Posterior vena cava (tissue), 2 donors: ENCODE measurements around the gene EIF4G1. TPM values are rescaled to one million over a fixed set of nuclear protein-coding genes. Genes with fewer than 3 reads are reported as not detected.
A peak's percentile ranks its signal among the peaks of the same experiment; 100 is the strongest.
"Not testable (repeated sequence)": the region's sequence is repeated elsewhere in the genome, so short reads cannot be mapped to it uniquely, and the experiment has no call there.

Experiments
- DNase-seq: peaks from one replicate; pipeline ENCODE4 v3.0.0-alpha.2; 2020; ENCODE audit warnings: low spot score
- intact Hi-C, 2 donors: fragments of 100-400 bp; cut with DNase I; formaldehyde crosslinking; loops; one replicate each; pipeline versions ENCODE4 v1.14.1 to v1.14.2; 2022 to 2023
- total RNA-seq, 2 donors: library from RNA; stranded (reverse); fragmentation: NEBNext Ultra II Directional; extraction: Animal tissue kit (Norgen Biotek cat#: 25700); gene quantifications; one replicate each; pipeline ENCODE4 v1.2.1, GENCODE V29; 2021
- donor health status: DM: yes; HTN: yes; CAD: no.
- donor health status: DM: yes; HTN: yes; CAD: no.

Gene EIF4G1
- total RNA-seq, 2 donors from 2014 or later, result 273 to 325 TPM

DNA sequence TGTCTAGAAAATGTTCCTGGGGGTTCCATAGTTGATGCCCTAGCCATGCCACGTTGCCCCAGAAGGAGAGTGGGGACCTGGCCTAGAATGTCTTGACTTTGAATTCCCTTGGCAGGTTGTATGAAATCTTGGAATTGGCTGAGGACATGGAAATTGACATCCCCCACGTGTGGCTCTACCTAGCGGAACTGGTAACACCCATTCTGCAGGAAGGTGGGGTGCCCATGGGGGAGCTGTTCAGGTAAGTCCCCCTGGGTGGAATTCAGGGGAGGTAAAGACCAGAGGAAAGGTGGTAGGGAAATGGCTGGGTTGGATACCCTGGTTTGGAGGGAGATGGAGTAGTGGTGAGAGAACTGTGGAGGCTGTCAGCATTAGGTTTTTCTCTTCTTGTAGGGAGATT is 14.1 kb downstream of the EIF4G1 start:
- intact Hi-C loops, result no loop called here
- no peak for DNase-seq

DNA sequence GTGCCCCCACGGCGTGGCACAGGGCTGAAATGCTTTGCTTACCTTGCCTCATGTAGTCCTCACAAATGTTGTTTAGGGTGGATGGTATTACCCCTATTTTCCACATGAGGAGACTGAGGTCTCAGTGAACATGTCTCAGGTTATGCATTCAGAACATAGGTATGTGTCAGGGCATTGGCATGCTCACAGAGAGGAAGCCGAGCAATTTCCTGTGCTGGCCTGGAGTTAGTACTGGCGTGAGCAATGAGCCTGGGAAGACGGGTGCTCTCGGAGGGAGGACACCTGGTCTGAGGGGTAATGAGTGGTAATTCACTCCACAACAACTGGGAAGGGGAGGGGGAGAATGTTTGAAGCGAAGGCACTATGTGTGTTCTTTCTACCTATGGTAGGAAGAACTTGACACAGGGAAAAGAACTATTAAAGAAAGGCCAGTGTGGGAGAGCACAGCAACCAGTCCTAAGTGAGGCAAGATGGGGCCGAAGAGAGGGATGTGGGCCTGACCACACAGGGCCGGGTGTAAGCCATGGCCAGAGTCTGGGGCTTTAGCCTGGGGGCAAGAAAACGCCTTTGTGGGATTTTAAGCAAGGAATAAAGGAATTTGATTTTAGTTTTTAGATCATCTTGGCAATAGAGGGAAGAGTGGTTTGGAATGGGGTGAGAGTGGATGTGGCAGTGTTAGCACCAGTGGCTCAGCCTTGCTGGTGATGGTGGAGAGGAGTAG is 18.1 kb downstream of the EIF4G1 start:
- no peak for DNase-seq
- intact Hi-C loops, result no loop called here

DNA sequence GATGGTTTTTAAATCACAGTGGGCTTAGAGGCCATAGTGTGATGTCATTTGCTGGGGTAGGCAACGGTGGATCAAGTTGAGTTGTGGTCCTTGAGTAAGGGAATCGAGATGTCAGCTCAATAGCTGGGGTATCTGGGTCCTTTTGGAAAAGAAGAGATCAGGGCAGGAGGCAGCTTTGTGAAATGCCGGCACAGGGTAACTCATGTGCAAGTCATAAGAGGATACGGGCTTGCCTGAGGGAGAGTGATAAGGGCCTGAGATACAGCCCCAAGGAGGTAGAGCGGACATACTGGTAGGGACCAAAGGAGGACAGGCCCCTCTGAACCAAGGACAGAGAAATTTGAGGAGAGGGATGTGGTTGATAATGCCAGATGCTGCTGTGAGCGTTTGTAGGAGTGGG is 18.8 kb downstream of the EIF4G1 start:
- no peak for DNase-seq
- intact Hi-C loops, result no loop called here

DNA sequence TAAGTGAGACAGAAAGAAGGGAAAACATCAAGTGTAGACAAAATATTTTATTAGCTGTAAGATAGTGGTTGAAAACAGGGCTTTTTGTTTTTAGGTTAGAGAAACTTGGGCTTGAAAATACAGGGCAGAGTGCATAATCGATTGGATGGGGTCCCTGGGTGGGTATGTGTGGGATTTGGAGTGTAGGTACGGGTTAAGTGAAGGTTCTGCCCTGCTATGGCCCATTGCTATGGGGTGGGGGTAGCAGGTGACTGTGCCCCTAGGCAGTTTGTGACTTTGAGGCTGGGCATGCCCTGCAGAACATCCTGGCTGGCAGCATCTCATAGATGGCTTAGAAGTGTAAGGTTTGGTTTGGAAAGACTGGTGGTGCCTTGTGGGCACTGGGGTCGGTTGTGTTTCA is 19.3 kb downstream of the EIF4G1 start:
- DNase-seq, result no peak
- intact Hi-C loops, result no loop called here

DNA sequence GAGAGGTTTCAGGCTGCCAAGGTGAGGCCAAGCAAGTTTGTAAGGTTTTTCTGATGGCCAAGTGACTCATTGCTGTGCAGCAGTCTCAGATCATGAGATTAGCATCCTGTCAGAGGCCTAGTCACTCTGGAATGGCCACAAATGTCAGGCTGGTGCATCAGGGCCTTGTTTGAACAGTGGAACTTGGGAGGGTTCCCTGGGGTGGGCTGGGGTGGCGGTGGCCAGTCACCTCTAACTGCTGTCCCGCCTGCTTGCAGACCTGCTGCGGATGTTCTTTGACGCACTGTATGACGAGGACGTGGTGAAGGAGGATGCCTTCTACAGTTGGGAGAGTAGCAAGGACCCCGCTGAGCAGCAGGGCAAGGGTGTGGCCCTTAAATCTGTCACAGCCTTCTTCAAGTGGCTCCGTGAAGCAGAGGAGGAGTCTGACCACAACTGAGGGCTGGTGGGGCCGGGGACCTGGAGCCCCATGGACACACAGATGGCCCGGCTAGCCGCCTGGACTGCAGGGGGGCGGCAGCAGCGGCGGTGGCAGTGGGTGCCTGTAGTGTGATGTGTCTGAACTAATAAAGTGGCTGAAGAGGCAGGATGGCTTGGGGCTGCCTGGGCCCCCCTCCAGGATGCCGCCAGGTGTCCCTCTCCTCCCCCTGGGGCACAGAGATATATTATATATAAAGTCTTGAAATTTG is 20.2 kb downstream of the EIF4G1 start:
- intact Hi-C loops, result no loop called here

DNA sequence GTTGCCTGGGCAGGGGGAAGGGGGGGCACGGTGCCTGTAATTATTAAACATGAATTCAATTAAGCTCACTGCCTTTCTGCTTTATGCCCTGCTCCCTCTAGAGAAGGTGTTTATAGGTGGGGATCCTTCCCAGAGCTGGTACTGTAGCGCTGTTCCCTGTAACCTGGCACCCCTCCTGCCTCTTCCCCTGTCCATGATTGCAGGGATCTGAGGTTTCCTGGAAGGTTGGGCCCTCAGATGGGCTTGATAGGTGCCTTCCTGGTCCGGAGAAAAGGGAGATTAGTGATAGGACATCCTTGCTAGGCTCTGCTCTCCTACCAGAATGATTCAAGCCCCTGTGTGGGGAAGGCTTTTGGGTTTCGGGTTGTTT is 20.9 kb downstream of the EIF4G1 start:
- DNase-seq, result no peak
- intact Hi-C loops, result no loop called here

More for the DNA sequence above, 20.2 kb downstream of the EIF4G1 start:
- DNase-seq, result no peak

DNA sequence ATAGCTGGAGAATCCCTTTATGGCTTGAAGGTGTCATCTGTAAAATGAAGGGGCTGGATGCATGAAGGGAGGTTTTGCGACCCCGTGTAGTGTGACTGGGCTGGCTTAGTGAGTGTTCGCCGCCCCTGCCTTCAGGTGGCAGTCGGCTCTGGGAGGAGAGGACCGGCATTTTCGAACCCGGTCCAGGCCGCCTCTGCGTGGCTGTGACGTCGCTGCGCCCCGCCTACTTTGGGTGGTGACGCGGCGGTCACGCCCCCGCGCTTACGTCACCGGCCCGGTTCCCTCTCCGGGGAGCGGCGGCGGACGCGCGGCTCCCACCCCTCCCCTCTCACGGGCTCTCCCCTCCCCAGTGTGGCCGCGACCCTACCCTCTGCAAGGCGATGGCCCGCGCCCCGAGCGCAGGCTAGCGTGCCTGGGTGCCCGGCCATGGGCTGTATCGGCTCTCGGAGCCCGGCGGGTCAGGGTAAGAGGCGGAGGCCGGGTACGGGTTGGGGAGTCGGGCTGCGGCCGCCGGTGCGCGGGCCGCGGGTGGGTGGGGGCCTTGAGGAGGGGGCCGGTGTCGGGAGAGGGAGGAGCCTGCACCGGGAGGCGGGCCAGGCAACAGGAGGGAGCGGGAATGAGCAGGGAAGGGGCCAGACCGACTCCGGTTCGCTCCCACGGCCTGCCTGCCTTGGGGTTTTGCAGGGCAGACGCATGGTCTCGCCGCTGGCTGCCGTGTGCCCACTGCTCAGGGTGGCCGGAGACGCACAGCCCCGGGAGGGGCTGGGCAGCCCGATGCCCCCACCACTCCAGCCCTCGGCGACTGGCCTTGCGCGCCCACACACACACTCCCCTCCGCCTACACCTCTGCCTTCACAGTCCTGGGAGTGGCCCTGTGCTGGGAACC is 21.5 kb downstream of the EIF4G1 start:
- intact Hi-C loops, result no loop called here
- peak; percentile 96 for DNase-seq

DNA sequence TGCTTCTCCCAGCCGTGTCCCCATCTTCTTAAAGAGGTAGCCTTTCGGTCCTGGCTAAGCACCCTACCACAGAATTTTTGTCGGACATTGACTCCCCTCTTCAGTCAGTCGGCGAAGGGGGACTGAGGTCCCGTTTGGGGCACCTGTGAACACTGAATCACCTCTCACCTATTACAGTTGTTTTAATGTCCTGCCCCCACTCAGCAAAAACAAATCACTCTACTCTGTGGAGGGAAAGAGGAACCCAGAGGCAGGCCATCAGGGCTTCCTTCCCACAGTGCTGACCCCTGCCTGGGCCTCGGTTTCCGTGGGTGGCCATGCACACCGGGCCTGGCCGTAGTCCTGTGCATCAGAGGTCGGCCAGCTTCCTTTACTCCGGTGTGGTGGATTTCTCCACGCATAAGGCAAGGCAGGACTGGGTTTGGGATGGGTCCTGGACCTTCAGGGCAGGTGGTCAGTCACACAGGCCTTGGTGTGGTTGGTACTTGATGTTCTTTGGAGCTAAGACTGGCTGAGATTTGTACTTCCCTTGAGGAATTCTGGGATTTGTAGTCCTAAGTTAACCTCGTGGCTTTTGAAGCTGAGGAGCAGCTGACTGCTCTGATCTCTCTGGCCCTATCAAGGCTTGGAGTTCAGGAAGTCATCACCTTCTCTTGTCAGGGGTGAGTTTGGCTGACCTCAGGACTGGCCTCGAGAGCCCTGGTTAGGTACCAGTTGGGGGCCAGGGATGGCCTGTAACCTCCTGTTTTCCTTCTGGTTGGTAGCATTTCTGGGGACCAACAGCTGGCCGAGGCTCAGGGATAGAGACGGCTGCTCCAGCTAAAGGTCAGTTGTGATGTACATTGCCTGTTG is 22.4 kb downstream of the EIF4G1 start:
- DNase-seq, result no peak
- intact Hi-C loops, result no loop called here

DNA sequence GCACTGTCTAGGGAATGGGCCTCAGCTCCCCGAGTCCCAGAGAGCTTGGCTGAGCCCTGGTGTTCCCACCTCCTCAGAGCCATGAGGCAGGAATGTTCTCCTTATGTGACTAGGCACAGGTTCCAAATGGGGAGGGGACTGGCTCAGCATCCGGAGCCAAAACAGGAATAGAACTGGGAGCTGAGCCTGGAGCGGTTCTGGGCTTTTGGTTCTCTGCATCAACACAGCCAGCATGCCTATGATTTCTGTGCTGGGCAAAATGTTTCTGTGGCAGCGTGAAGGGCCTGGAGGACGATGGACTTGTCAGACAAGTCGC is 23.0 kb downstream of the EIF4G1 start, which contains the start of gene FAM131A:
Gene FAM131A, plus strand, starts transcription at position 202 of the 316 bp plus-strand sequence. Its CDS starts 31 bp downstream, at position 233.
- intact Hi-C loops, result no loop called here
- peak; percentile 90 for DNase-seq

DNA sequence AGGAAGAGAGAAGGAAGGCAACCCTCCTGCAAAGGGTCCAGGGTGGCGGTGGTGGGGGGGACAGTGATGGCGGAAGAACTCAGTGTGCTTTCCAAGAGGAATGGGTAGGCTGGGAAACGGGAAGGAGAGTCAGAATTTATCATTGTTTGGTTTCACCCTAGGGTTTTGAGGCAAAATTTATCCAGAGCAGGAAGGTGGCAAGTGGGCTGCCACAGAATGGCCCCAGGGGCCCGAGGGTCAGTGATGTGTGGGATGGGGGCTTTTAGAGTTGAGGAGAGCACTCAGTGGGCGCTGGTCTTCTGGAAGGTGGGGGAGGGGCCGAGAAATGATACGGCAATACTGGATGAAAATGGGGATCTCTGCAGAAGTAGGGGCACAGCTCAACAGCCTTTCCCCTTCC is 23.6 kb downstream of the EIF4G1 start:
- intact Hi-C loops, result no loop called here

DNA sequence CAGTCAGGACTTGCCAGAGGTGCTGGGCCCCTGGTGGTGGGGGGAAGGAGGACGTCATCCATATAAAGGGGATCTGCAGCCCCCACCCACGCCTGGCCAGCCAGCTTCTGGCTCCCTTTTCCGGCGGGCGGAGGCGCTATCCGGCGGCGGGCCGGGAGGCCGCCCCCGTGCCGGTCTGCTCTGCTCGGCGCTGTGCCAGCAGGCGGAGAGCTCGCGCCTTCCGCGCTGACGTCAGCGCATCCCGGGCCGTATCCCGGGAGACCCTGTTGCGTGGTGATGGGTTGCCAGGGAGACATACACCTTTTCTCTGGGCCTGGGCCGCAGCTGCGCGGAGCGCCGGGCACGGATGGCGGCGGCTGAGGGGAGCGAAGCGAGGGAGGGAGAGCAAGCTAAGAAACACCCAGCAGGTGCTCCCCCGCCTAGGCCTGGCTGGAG is 24.1 kb downstream of the EIF4G1 start:
- peak; percentile 93 for DNase-seq
- intact Hi-C loops, result no loop called here

More for the DNA sequence above, 23.6 kb downstream of the EIF4G1 start:
- no peak for DNase-seq

DNA sequence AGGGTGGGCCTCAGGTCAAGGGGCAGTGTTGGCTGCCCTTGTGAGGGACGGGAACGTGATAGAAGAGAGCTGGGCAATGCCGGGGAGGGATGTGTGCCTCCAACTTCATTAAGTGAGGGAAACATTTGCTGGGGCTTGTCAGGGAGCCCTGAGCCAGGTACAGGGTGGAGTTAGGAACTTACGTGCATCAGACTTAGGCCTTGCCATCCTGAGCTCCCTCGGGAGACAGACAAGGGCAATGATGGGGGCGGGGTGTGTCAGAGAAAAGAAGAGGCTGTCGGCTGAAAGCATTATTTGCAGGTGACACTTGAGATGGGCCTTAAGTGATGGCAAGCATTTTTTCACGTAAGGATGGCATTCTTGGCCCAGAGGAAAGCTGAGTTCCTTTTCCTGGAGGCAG is 24.6 kb downstream of the EIF4G1 start:
- DNase-seq, result no peak
- intact Hi-C loops, result no loop called here

DNA sequence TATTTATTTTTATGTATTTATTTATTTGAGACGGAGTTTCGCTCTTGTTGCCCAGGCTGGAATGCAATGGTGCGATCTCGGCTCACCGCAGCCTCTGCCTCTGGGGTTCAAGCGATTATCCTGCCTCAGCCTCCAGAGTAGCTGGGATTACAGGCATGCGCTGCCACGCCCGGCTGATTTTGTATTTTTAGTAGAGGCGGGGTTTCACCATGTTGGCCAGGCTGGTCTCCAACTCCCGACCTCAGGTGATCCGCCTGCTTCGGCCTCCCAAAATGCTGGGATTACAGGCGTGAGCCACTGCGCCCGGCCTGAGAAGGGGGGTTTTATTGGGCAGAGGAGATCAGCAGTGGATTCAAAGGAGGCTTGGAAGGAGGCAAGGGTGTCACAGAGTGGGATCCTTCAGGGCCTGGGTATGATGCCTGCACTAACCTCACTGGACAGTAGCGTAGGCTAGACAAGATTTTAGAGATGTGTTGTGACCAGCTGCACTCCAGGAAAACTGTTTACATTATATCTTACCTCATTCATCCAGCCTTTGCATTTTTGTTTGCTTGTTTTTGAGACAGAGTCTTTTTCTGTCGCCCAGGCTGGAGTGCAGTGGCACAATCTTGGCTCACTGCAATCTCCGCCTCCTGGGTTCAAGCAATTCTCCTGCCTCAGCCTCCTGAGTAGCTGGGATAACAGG is 25.2 kb downstream of the EIF4G1 start:
- intact Hi-C loops, DNase-seq: not testable (repeated sequence)

DNA sequence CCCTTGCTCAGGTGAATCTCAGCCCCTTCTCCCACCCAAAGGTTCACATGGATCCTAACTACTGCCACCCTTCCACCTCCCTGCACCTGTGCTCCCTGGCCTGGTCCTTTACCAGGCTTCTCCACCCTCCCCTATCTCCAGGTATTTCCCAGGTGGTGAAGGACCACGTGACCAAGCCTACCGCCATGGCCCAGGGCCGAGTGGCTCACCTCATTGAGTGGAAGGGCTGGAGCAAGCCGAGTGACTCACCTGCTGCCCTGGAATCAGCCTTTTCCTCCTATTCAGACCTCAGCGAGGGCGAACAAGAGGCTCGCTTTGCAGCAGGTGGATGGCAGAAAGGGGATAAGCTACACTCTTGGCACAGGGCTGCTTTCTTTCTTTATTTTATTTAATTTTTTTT is 27.5 kb downstream of the EIF4G1 start:
- no peak for DNase-seq
- intact Hi-C loops, result no loop called here

DNA sequence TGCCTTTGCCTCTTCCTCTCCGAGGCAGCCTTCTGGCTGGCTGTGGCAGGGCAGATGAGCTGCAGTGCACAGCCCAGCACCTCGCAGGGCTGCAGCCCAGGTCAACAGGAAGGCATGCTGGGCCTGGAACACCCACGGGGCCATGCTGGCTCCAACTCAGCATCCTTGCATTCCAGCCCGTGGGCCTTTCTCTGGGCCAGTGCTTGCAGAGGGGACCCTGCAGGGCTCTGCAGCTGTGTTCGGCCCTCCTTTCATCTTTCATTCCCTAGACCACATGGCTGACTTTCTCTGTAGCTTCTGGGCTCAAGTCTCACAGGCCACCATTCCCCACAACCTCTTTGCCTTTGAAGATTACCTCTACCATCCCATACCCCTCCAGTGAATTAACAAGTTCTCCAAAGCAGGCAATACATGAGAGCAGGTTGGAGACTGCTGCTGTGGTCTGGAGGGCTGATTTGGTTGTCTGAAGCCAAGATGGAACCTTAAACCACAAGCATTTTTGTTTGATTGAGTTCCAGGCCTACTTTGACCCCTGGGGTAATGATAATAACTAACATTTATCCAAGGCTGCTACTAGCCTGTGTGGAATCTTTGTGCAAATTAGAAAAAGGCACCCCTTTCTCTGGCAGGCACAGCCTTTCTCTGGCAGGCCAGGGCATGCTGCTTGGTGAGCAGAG is 28.9 kb downstream of the EIF4G1 start:
- intact Hi-C loops, result no loop called here

DNA sequence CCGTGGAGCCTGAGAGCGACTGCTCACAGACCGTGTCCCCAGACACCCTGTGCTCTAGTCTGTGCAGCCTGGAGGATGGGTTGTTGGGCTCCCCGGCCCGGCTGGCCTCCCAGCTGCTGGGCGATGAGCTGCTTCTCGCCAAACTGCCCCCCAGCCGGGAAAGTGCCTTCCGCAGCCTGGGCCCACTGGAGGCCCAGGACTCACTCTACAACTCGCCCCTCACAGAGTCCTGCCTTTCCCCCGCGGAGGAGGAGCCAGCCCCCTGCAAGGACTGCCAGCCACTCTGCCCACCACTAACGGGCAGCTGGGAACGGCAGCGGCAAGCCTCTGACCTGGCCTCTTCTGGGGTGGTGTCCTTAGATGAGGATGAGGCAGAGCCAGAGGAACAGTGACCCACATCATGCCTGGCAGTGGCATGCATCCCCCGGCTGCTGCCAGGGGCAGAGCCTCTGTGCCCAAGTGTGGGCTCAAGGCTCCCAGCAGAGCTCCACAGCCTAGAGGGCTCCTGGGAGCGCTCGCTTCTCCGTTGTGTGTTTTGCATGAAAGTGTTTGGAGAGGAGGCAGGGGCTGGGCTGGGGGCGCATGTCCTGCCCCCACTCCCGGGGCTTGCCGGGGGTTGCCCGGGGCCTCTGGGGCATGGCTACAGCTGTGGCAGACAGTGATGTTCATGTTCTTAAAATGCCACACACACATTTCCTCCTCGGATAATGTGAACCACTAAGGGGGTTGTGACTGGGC is 30.3 kb downstream of the EIF4G1 start:
- intact Hi-C loops, result loop anchor here in 1 of 2 donors (5.0 kb wide), 1 partner anchor 37 kb away; no protein-coding TSS in a partner anchor
- DNase-seq, result no peak

More for the DNA sequence above, 28.9 kb downstream of the EIF4G1 start:
- DNase-seq, result no peak
